Brain microvascular endothelial cell (primary cell): ENCODE measurements around the gene DOK1.

ENCODE experiments used
- DNase-seq: peaks from one replicate; pipeline ENCODE4 v3.0.0-alpha.2; 2020
- H3K27ac ChIP-seq: fragments of 250-450 bp; sonication (Bioruptor Pico); 2 replicates; pipeline ENCODE4 v1.5.1; 2020; ENCODE audit warnings: mild to moderate bottlenecking, moderate library complexity
- H3K27me3 ChIP-seq: fragments of 250-450 bp; sonication (Bioruptor Pico); replicated peaks from 2 replicates; pipeline ENCODE4 v1.5.1; 2020; ENCODE audit warnings: mild to moderate bottlenecking
- H3K36me3 ChIP-seq: fragments of 250-450 bp; sonication (Bioruptor Pico); replicated peaks from 2 replicates; pipeline ENCODE4 v1.5.1; 2020; ENCODE audit warnings: mild to moderate bottlenecking
- H3K4me3 ChIP-seq: 2 replicates; pipeline ENCODE4 v1.5.1; 2011; ENCODE audit warnings: low read depth, mild to moderate bottlenecking, control low read depth, low read length, moderate library complexity
- in situ Hi-C: cut with HindIII; loops from 2 replicates; pipeline ENCODE4 v1.10.0; 2017; ENCODE audit warnings: low sequenced_read_pairs, low pct_ligation_motif_present
- TF ChIP-seq, protein P1 (sequence below): IDR thresholded peaks from 2 replicates; pipeline ENCODE4 v1.5.1; 2011; ENCODE audit warnings: low read depth, mild to moderate bottlenecking, moderate library complexity, low read length, control low read depth, inconsistent platforms; ENCODE audit errors: missing control alignments

Gene DOK1

DNA sequence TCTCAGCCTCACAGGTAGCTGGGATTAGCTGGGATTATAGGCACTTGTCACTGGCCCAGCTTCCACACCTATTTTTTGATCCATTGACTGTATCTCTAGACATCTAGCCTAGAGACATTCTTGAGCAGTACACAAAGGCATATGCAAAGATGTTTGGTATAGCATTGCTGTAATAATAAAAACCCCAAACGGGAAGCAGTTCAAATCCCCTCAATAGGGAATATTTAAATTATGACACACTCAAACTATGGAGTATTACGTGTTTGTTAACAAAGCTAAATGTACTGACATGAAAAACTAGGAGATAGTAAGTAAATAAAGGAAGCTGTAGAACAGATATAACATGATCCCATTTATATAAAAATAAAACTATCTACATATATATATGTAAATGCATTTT lies 27.7 kb downstream of the DOK1 start:
- no peak overlapping the region for H3K4me3 ChIP-seq
- no peak overlapping the region for H3K27ac ChIP-seq
- no peak for DNase-seq
- H3K36me3 ChIP-seq, result no peaks in the 10 kb centered on the region
- H3K27me3 ChIP-seq, result no peaks in the 10 kb centered on the region
- in situ Hi-C loops, result no loop called here
- TF ChIP-seq, protein P1, sequence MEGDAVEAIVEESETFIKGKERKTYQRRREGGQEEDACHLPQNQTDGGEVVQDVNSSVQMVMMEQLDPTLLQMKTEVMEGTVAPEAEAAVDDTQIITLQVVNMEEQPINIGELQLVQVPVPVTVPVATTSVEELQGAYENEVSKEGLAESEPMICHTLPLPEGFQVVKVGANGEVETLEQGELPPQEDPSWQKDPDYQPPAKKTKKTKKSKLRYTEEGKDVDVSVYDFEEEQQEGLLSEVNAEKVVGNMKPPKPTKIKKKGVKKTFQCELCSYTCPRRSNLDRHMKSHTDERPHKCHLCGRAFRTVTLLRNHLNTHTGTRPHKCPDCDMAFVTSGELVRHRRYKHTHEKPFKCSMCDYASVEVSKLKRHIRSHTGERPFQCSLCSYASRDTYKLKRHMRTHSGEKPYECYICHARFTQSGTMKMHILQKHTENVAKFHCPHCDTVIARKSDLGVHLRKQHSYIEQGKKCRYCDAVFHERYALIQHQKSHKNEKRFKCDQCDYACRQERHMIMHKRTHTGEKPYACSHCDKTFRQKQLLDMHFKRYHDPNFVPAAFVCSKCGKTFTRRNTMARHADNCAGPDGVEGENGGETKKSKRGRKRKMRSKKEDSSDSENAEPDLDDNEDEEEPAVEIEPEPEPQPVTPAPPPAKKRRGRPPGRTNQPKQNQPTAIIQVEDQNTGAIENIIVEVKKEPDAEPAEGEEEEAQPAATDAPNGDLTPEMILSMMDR, result no peak

DNA sequence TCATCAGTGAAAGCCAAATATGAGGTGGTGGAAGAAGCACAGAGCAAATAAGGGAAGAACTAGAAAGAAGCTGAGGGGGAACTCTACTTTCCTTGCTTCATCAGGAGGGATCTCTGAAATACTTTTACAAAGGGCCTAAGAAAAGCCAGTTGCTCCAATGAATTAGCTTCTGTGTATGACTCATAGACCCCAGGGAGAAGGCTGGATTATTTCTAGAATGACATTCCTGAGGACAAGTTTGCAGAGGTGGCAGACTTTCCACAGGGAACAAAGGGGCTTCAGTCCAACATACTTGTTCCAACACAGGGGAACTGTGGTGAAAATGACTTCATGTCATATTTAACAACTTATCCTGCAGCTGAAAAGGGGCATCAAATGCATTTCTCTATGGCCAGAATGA lies 29.0 kb downstream of the DOK1 start:
- H3K27me3 ChIP-seq, result no peaks in the 10 kb centered on the region
- in situ Hi-C loops, result no loop called here
- TF ChIP-seq, protein P1, result no peak
- H3K4me3 ChIP-seq, result no peak overlapping the region
- peak; percentile 53 for DNase-seq
- H3K27ac ChIP-seq, result peak overlapping the region; percentile 15
- no peaks in the 10 kb centered on the region for H3K36me3 ChIP-seq

DNA sequence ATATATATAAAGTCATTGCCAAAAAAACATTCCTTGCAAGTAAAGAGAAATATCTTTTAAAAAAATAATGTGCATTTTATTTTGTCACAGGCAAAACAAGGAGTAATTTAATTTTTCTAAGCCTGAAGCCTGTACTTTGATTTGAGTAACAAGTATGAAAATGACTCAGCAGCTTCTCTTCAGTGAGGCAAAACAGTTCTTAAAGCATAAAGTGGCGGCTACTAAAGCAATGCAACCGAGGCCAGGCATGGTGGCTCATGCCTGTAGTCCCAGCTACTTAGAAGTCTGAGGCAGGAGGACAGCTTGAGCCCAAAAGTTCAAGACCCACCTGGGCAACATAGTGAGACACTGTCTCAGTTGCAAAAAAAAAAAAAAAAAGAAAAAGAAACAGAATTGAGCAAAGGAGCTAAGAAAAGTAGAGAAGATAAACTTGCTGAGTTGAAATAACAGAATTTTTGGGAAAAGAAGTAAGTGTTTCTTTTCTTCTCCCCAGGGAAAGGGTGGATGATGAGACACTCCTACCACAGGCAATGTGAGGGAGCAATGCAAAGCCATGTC lies 29.6 kb downstream of the DOK1 start:
- H3K4me3 ChIP-seq, result no peak overlapping the region
- no peaks in the 10 kb centered on the region for H3K27me3 ChIP-seq
- no peak for DNase-seq
- in situ Hi-C loops, result no loop called here
- TF ChIP-seq, protein P1, result no peak
- peak overlapping the region; percentile 15 for H3K27ac ChIP-seq
- no peaks in the 10 kb centered on the region for H3K36me3 ChIP-seq

DNA sequence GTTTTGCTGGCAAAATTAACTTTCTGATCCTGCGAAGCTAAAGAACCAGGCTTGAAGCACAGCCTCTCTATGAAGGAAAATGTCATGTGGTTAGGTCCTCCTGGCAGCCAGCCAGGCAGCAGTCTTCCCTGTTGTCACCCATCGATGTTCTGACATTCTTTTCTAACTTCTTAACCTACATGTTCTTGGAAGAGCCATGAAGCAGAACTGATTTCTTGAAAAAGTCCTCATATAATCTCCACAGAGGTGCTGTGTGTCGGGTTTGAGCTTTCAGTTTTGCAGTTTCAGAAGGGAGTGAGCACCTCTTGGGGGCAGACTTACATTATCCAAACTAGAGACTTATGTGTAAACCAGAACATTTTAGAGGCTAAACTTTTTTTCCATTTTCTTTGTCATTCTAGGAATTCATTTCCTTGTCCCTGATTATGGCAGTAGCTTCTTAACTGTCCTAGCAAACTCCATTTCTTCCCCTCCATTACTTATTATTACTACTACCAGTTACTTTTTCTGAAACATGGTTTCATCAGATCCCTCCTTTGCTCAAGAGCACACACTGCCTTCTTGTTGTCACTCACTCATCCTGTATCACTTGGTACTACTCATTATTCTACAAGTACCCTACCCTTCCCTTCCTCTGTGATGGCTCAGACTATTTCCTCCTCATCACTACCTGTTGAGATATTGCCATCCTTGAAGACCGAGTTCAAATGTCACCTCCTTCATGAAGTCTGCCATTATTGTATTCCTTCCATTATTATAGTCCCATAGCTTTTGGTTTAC lies 31.1 kb downstream of the DOK1 start:
- Histone ChIP-seq H3K27ac (no peak overlapping the region), H3K4me3 (no peak overlapping the region), H3K36me3 (no peaks in the 10 kb centered on the region), H3K27me3 (no peaks in the 10 kb centered on the region)
- TF ChIP-seq, protein P1, result peak; percentile 18
- no peak for DNase-seq
- in situ Hi-C loops, result no loop called here

DNA sequence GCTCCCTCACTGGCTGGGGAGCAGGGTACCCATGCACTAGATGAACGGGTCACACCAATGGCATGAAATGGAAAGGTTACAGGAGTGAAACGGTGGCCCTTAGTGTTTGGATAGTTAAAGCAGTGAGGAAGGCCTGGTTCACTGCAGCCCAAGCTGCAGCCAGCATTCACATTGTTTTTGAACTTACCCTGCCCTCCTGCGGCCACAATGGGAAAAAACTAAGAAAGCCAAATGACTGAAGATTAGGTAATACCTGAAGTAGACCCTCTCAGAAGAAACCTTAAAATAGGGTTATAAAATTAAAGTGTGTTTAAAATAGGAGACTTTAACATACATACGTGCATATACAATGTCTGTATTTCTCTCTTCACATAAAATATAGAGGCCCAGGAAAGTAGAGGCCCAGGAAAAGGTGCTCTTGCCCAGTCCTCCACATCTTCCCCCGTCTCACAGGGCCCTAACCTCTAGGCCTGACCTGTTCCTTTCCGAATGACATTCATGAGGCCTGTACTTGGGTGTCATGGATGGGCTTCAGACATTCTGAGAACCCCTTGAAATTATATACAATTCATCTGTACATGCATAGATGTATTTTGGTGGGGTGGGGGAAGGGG lies 33.3 kb downstream of the DOK1 start:
- H3K27me3 ChIP-seq, result peaks cover 4% of the 10 kb centered on the region
- in situ Hi-C loops, result no loop called here
- TF ChIP-seq, protein P1, result peak; percentile 75

More for the DNA sequence above, 33.3 kb downstream of the DOK1 start:
- Histone ChIP-seq H3K27ac (no peak overlapping the region), H3K4me3 (no peak overlapping the region), H3K36me3 (no peaks in the 10 kb centered on the region)
- peak; percentile 65 for DNase-seq
